Lower leg skin (tissue), 4 donors: ENCODE results near the gene ADAMTSL1. TPM values are rescaled to one million over a fixed set of nuclear protein-coding genes. Genes with fewer than 3 reads are reported as not detected.

Source experiments
- DNase-seq, 2 donors: peaks; one replicate each; pipeline ENCODE4 v3.0.0-alpha.2; 2019; ENCODE audit warnings: low spot score in 2 of 2
- H3K4me3 ChIP-seq: fragments of 200-600 bp; sonication (generic); 2 replicates; pipeline ENCODE4 v1.5.1; 2017; ENCODE audit warnings: mild to moderate bottlenecking, low read depth; ENCODE audit not compliant: poor library complexity, severe bottlenecking
- CTCF ChIP-seq, 3 donors: fragments of 450-650 bp; IDR thresholded peaks; one replicate each; pipeline ENCODE4 v1.5.1; 2016; ENCODE audit warnings: antibody characterized with exemption in 3 of 3, mild to moderate bottlenecking in 3 of 3, moderate library complexity in 2 of 3
- POLR2A ChIP-seq, 2 donors: fragments of 450-650 bp; IDR thresholded peaks; one replicate each; pipeline ENCODE4 v1.6.1; 2016 to 2017; ENCODE audit warnings: antibody characterized with exemption in 2 of 2, mild to moderate bottlenecking in 1 of 2, moderate library complexity in 1 of 2
- WGBS, 2 donors: methylation state at CpG; one replicate each; pipeline ENCODE4 v1.1.5; 2018; 5-methylcytosine and 5-hydroxymethylcytosine counted together
- intact Hi-C: fragments of 100-400 bp; cut with DNase I; formaldehyde crosslinking; loops from one replicate; pipeline ENCODE4 v1.15.0; 2023; ENCODE audit warnings: low total_unique reads
- total RNA-seq, 4 donors: library from RNA; depleted of rRNA; stranded (reverse); fragments of >200 nt; gene quantifications; one replicate each; pipeline ENCODE4 v1.1.0, GENCODE V29; 2016

Gene ADAMTSL1
- total RNA-seq, 4 donors from 2014 or later = 1.2 to 3.6 (median 1.9) TPM

DNA sequence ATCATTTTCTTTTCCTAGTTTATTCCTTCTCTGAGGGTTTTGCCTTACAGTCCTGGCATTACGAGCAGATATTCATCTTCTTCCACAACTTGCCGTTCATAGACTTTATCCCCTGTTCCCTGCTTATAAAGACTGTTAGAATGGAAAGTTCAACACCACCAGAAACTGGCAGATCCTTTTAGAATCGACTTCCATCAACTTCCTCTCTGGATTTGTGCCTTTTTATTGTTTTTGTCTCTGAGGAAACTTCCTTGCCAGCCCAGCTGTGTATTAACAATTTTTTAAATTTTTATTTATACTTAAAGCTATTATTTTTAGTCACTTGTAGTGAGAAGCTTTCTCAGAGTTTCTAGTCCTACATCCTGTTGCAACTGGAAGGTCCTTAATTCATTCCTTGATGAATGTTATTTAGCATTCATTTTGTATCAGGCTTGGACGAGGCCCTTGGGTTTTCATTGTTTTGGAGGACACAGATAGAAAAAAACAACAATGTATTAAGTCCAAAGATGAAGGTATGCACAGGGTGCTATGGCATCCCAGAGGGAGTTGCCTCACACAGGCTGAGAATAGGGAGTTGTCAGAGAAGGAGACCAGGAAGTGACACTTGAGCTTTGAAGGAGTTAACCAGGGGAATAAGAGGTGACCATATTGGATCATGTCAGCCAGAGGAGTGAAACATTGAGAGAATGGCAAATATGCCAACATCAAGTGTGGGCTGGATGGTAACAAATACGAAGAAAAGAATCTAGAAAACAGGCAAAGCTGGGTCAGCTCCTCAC lies 81.3 kb downstream of the ADAMTSL1 start:
- no peak for DNase-seq
- TF ChIP-seq CTCF (IDR thresholded peaks at IDR 0.05) = no peak
- TF ChIP-seq POLR2A (IDR thresholded peaks at IDR 0.05) = no peak
- intact Hi-C loops = no loop called here
- 69 to 79% methylated on average over 5 of the region's 5 CpGs for WGBS, 2 donors
- no peak overlapping the region for H3K4me3 ChIP-seq

DNA sequence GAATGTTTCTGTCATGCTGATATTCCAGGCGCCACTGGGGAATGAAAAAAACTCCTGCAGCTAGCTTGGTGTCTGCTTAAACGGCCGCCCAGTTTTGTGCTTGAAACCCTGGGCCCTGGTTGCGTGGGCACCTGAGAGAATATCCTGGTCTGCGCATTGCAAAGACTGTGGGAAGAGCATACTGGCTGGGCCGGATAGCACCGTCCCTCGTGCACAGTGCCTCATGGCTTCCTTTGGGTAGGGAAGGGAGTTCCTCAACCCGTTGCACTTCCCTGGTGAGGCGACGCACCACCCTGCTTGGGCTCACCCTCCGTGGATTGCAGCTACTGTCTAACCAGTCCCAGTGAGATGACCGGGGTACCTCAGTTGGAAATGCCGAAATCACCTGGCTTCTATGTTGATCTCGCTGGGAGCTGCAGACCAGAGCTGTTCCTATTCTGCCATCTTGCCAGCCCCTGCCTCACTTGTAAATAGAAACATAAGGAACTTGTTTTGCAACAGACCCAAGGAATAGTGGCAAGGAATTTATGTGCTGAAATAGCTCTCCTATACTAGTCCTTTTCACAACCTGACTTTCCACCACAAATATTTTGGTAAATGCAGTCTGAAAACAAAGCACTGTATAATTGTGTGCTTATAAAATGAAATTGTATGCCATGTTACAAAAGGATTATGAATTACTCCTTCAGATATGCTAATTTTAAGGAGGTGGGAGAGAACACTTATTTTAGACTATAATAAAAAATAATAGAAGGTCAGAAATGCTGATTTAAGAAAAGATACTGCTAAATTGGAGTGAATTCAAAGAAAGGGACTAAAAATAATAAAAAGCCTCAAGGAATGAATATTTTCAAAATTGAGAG lies 90.3 kb downstream of the ADAMTSL1 start:
- DNase-seq = no peak
- WGBS, 2 donors = 92 to 95% methylated on average over 11 to 15 of the region's 15 CpGs
- TF ChIP-seq CTCF (IDR thresholded peaks at IDR 0.05) (no peak), POLR2A (IDR thresholded peaks at IDR 0.05) (no peak)
- H3K4me3 ChIP-seq = no peak overlapping the region
- intact Hi-C loops = no loop called here

DNA sequence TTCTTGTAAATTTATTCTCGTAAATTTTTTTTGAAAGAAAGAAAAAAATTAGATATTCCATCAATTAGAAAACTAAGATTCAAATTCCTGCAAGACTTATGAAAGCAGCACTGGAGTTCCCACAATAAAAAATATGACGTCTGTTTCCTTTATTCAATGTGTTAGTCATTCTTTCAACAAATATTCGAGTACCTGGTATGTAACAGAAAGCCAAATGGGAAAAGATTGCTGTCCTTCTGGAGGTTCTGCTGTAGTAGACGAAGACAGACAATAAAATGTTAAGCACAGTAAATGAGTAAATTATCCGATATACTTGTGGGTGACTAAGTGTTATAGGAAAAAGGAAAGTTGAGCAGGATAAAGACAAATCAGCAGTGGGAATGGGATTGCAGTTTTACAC lies 92.2 kb downstream of the ADAMTSL1 start:
- TF ChIP-seq CTCF (IDR thresholded peaks at IDR 0.05) = no peak
- no peak for TF ChIP-seq POLR2A (IDR thresholded peaks at IDR 0.05)
- H3K4me3 ChIP-seq = no peak overlapping the region
- intact Hi-C loops = no loop called here
- no peak for DNase-seq
- 57 to 69% methylated on average over 5 of the region's 5 CpGs for WGBS, 2 donors

- H3K4me3 ChIP-seq = no peak overlapping the region
- DNase-seq = no peak
- WGBS, 2 donors = 60 to 67% methylated on average over 4 of the region's 4 CpGs
- intact Hi-C loops = no loop called here
- TF ChIP-seq CTCF (IDR thresholded peaks at IDR 0.05) (no peak), POLR2A (IDR thresholded peaks at IDR 0.05) (no peak)
Measured at GRCh38 chr9:18568973-18569372, 95.0 kb downstream of the ADAMTSL1 start.

DNA sequence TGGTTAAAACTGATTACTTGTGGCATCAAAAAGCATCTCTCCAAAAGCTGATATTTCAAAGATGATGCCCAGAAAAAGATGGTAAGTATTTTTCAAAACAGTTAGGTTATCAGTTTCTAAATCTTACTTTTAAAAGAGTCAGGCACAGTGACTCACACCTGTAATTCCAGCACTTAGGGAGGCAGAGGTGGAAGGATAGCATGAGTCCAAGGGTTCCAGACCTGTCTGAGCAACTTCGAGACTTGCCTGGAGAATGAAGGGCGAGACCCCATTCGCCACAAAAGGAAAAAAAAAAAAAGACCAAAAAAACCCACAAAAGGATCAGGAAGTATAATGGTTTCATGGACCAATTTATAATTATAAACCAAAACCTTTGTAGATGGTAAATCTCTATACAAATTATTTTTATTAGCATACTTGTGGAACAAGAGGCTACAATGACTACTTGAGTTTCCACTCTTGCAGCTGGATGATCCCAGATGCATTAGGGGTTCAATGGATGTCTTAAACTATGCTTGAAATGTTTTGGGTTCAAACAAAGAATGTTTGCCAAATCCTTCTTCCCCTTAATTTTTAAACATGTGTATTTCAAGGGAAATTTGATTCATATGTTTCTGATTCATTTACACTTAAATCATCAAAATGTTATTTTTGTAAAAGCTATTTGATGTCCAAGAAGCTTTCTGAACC lies 96.1 kb downstream of the ADAMTSL1 start:
- TF ChIP-seq POLR2A (IDR thresholded peaks at IDR 0.05) (no peak), CTCF (IDR thresholded peaks at IDR 0.05) (no peak)
- no peak for DNase-seq
- no peak overlapping the region for H3K4me3 ChIP-seq
- 63 to 73% methylated on average over 3 of the region's 3 CpGs for WGBS, 2 donors
- intact Hi-C loops = no loop called here
